ENCODE measurements around the gene CLDN22.

CLDN22 gene

GRCh38 chr4:183321079-183321478, 1.0 kb upstream of the CLDN22 start:
- no peaks in the 10 kb centered on the region for H3K4me1 ChIP-seq (ENCODE audit: low read depth, poor library complexity, severe bottlenecking)

GRCh38 chr4:183318656-183319055, 1.4 kb downstream of the CLDN22 start:
- no peak overlapping the region for H3K4me2 ChIP-seq
- no peaks in the 10 kb centered on the region for H3K36me3 ChIP-seq (ENCODE audit: insufficient read depth)
- H2AFZ ChIP-seq (ENCODE audit: low read depth): no peak overlapping the region

More at GRCh38 chr4:183321079-183321478, 1.0 kb upstream of the CLDN22 start:
- H3K9ac ChIP-seq: no peak overlapping the region
- H3K36me3 ChIP-seq (ENCODE audit: insufficient read depth): no peaks in the 10 kb centered on the region
- H3K27me3 ChIP-seq (ENCODE audit: insufficient read depth, low read depth): no peaks in the 10 kb centered on the region
- H4K20me1 ChIP-seq (ENCODE audit: insufficient read depth): no peaks in the 10 kb centered on the region
- no peak overlapping the region for H3K4me2 ChIP-seq
- no peaks in the 10 kb centered on the region for H3K79me2 ChIP-seq (ENCODE audit: insufficient read depth, low read depth)
- TF ChIP-seq CTCF (conservative IDR thresholded peaks at IDR 0.05; ENCODE audit: low read depth, low read length): no peak
- H3K4me3 ChIP-seq (IDR thresholded peaks at IDR 0.05; ENCODE audit: insufficient read depth, low read depth, low read length): no peak overlapping the region
- no peak overlapping the region for H2AFZ ChIP-seq (ENCODE audit: low read depth)
- H3K27ac ChIP-seq: no peak overlapping the region

DNA sequence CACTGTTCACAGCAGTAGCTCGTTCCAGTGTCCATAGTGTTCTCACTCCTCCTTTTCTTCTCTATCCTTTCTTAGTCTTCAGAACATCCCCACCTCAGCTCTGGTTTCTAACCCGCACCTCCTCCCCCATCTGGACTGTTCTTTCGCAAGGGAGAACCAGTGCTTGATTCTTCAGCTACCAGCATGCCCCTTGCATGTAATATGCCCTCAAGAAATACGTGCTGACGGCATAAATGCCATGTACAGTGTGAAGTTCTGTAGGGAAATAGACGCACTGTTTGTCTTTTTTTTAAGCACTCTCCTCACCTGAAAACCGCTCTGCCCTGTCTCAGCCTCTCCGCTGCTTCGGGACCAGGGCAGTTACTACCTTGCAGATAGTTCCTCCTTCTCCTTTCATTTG, 5.3 kb downstream of the CLDN22 start:
- H3K4me3 ChIP-seq (IDR thresholded peaks at IDR 0.05; ENCODE audit: insufficient read depth, low read depth, low read length): no peak overlapping the region
- H3K27ac ChIP-seq: no peak overlapping the region
- no peaks in the 10 kb centered on the region for H3K4me1 ChIP-seq (ENCODE audit: low read depth, poor library complexity, severe bottlenecking)
- no peaks in the 10 kb centered on the region for H3K79me2 ChIP-seq (ENCODE audit: insufficient read depth, low read depth)
- H3K36me3 ChIP-seq (ENCODE audit: insufficient read depth): no peaks in the 10 kb centered on the region
- H3K27me3 ChIP-seq (ENCODE audit: insufficient read depth, low read depth): no peaks in the 10 kb centered on the region
- no peak for TF ChIP-seq CTCF (conservative IDR thresholded peaks at IDR 0.05; ENCODE audit: low read depth, low read length)
- H4K20me1 ChIP-seq (ENCODE audit: insufficient read depth): no peaks in the 10 kb centered on the region
- H3K4me2 ChIP-seq: no peak overlapping the region
- no peak overlapping the region for H3K9ac ChIP-seq
- H2AFZ ChIP-seq (ENCODE audit: low read depth): no peak overlapping the region

More at GRCh38 chr4:183318656-183319055, 1.4 kb downstream of the CLDN22 start:
- H3K27me3 ChIP-seq (ENCODE audit: insufficient read depth, low read depth): no peaks in the 10 kb centered on the region
- H3K9ac ChIP-seq: no peak overlapping the region
- TF ChIP-seq CTCF (conservative IDR thresholded peaks at IDR 0.05; ENCODE audit: low read depth, low read length): no peak
- no peaks in the 10 kb centered on the region for H3K4me1 ChIP-seq (ENCODE audit: low read depth, poor library complexity, severe bottlenecking)
- no peak overlapping the region for H3K27ac ChIP-seq
- H3K79me2 ChIP-seq (ENCODE audit: insufficient read depth, low read depth): no peaks in the 10 kb centered on the region
- no peak overlapping the region for H3K4me3 ChIP-seq (IDR thresholded peaks at IDR 0.05; ENCODE audit: insufficient read depth, low read depth, low read length)
- H4K20me1 ChIP-seq (ENCODE audit: insufficient read depth): no peaks in the 10 kb centered on the region

DNA sequence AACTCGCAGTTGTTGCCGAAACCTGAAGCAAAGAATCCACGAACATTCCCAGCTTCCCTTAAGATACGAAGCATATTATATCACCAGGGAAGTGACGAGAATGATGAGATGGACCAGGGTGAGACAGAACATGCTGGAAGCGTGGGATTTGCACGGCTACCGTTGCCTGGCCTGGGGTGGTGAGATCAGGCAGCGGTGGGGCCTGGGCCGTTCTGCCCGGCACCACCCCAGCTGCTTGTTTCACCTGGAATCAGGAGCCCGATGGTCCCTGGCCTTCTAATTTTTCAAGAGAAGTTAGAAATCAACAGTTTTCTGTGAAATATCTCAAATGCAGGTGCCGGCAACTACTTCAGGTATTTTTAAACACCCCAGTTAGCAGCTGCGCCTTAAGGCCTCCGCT, 5.7 kb downstream of the CLDN22 start:
- H3K27ac ChIP-seq: no peak overlapping the region
- no peaks in the 10 kb centered on the region for H3K79me2 ChIP-seq (ENCODE audit: insufficient read depth, low read depth)
- H3K4me3 ChIP-seq (IDR thresholded peaks at IDR 0.05; ENCODE audit: insufficient read depth, low read depth, low read length): no peak overlapping the region
- no peak for TF ChIP-seq CTCF (conservative IDR thresholded peaks at IDR 0.05; ENCODE audit: low read depth, low read length)
- H4K20me1 ChIP-seq (ENCODE audit: insufficient read depth): no peaks in the 10 kb centered on the region
- H3K36me3 ChIP-seq (ENCODE audit: insufficient read depth): no peaks in the 10 kb centered on the region
- no peaks in the 10 kb centered on the region for H3K4me1 ChIP-seq (ENCODE audit: low read depth, poor library complexity, severe bottlenecking)
- no peak overlapping the region for H2AFZ ChIP-seq (ENCODE audit: low read depth)
- H3K9ac ChIP-seq: no peak overlapping the region
- no peak overlapping the region for H3K4me2 ChIP-seq
- no peaks in the 10 kb centered on the region for H3K27me3 ChIP-seq (ENCODE audit: insufficient read depth, low read depth)

All from KMS-11 (cell line).